Measurements from ENCODE around the gene CCDC183. TPM values are rescaled to one million over a fixed set of nuclear protein-coding genes. Genes with fewer than 3 reads are reported as not detected.
"Not testable (repeated sequence)": the region's sequence is repeated elsewhere in the genome, so short reads cannot be mapped to it uniquely, and the experiment has no call there.

Gene CCDC183
- total RNA-seq, 1 experiment from 2014 or later: 4.2 TPM

GRCh38 chr9:136764301-136764891 lies 31.7 kb upstream of the CCDC183 start, which contains the start of gene LCN15:
TSS of gene LCN15 (minus strand) at chr9:136764518. CDS start at chr9:136764488, 30 bp downstream.
- Histone ChIP-seq H3K36me3 (ENCODE audit: control insufficient read depth, insufficient read depth, low read length) (no peaks in the 10 kb centered on the region), H3K27me3 (replicated peaks; ENCODE audit: control insufficient read depth, insufficient read depth, low read length) (no peaks in the 10 kb centered on the region), H3K9me3 (no peaks in the 10 kb centered on the region), H3K4me1 (peaks cover 7% of the 10 kb centered on the region), H3K4me3 (ENCODE audit: low read depth, low read length) (no peak within 1 kb of the TSS)
- intact Hi-C loops (cut with micrococcal nuclease; ENCODE audit: unreplicated experiment): no loop called here
- BruUV-seq (replicated peaks): no TSS peak
- H3K27ac Mint-ChIP-seq (ENCODE audit: unreplicated experiment): no peak within 1 kb of the TSS
- no peak within 1 kb of the TSS for H3K4me3 Mint-ChIP-seq (ENCODE audit: unreplicated experiment)
- H3K36me3 Mint-ChIP-seq (ENCODE audit: insufficient read depth, unreplicated experiment): no peaks in the 10 kb centered on the region
- ChIA-PET CTCF (no interaction called here), POLR2A (no interaction called here)
- H3K4me1 Mint-ChIP-seq (ENCODE audit: low read depth, unreplicated experiment): peaks cover 14% of the 10 kb centered on the region
- no peaks in the 10 kb centered on the region for H3K27me3 Mint-ChIP-seq (ENCODE audit: insufficient read depth, unreplicated experiment)
- no peaks in the 10 kb centered on the region for H3K9me3 Mint-ChIP-seq (ENCODE audit: unreplicated experiment)
- TF ChIP-seq CTCF (IDR thresholded peaks at IDR 0.05; ENCODE audit: insufficient read depth in 1 of 2, low read depth in 1 of 2, low read length in 1 of 2, severe bottlenecking in 1 of 2, unreplicated experiment in 1 of 2): no peak
- no peak for DNase-seq

DNA sequence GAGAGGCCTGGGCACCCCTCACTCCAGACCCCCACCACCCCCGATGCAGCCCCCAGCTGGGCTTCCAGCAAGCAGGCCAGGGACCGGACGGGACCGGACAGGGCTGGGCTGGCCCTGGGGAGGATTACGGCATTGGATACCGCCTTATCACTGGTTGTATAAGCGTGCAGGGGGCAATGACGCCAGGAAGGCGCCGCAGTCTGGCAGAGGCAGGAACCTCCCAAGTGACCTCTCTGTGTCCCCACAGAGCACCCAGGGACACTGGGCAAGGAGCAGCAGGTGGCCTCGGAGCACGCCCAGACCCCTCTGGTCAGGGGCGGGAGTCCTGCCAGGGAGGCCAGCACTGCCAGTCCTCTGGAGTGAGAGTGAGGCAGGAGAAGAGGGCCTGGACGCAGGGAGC lies 31.1 kb upstream of the CCDC183 start:
- no peaks in the 10 kb centered on the region for H3K36me3 ChIP-seq (ENCODE audit: control insufficient read depth, insufficient read depth, low read length)
- peaks cover 7% of the 10 kb centered on the region for H3K4me1 ChIP-seq
- no peak overlapping the region for H3K27ac Mint-ChIP-seq (ENCODE audit: unreplicated experiment)
- no peak overlapping the region for H3K4me3 ChIP-seq (ENCODE audit: low read depth, low read length)
- no peaks in the 10 kb centered on the region for H3K9me3 Mint-ChIP-seq (ENCODE audit: unreplicated experiment)
- no TSS peak for BruUV-seq (replicated peaks)
- no peak overlapping the region for H3K4me3 Mint-ChIP-seq (ENCODE audit: unreplicated experiment)
- intact Hi-C loops (cut with micrococcal nuclease; ENCODE audit: unreplicated experiment): no loop called here
- H3K27me3 Mint-ChIP-seq (ENCODE audit: insufficient read depth, unreplicated experiment): no peaks in the 10 kb centered on the region
- no peaks in the 10 kb centered on the region for H3K36me3 Mint-ChIP-seq (ENCODE audit: insufficient read depth, unreplicated experiment)
- no peaks in the 10 kb centered on the region for H3K27me3 ChIP-seq (replicated peaks; ENCODE audit: control insufficient read depth, insufficient read depth, low read length)
- DNase-seq: no peak
- peaks cover 14% of the 10 kb centered on the region for H3K4me1 Mint-ChIP-seq (ENCODE audit: low read depth, unreplicated experiment)
- ChIA-PET POLR2A (no interaction called here), CTCF (no interaction called here)
- H3K9me3 ChIP-seq: no peaks in the 10 kb centered on the region
- TF ChIP-seq CTCF (IDR thresholded peaks at IDR 0.05; ENCODE audit: insufficient read depth in 1 of 2, low read depth in 1 of 2, low read length in 1 of 2, severe bottlenecking in 1 of 2, unreplicated experiment in 1 of 2): no peak

DNA sequence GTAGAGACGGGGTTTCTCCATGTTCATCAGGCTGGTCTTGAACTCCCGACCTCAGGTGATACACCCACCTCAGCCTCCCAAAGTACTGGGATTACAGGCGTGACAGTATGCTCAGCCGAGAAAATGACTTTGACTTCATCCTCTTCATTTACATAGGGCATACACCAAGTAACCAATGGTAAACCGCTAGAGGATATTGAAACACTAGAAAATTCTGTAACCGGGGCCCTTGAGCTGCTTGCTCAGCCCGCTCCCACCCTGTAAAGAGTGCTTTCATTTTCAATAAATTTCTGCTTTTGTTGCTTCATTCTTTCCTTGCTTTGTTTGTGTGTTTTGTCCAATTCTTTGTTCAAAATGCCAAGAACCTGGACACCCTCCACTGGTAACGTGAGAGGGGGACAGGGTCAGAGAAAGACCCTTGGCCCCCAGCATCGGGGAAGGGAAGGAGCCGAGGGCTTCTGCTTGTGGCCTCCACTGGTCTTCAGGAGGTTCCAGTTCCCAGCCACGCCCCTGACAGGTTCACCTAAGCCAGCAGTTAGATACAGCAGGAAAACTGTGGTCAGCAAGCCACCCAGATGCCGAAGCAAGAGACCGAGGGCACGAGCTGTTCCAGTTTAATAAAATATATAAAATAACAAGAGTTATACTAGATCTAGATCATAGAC lies 30.3 kb upstream of the CCDC183 start:
- not testable (repeated sequence) for H3K36me3 ChIP-seq (ENCODE audit: control insufficient read depth, insufficient read depth, low read length); H3K36me3 Mint-ChIP-seq (ENCODE audit: insufficient read depth, unreplicated experiment); H3K27ac Mint-ChIP-seq (ENCODE audit: unreplicated experiment); H3K9me3 Mint-ChIP-seq (ENCODE audit: unreplicated experiment); H3K4me1 Mint-ChIP-seq (ENCODE audit: low read depth, unreplicated experiment); H3K27me3 ChIP-seq (replicated peaks; ENCODE audit: control insufficient read depth, insufficient read depth, low read length); H3K4me3 ChIP-seq (ENCODE audit: low read depth, low read length); DNase-seq; H3K27me3 Mint-ChIP-seq (ENCODE audit: insufficient read depth, unreplicated experiment); H3K4me1 ChIP-seq; BruUV-seq (replicated peaks); H3K4me3 Mint-ChIP-seq (ENCODE audit: unreplicated experiment); H3K9me3 ChIP-seq
- ChIA-PET CTCF (interaction anchor here (0.6 to 1.8 kb wide), 5 partner anchors 12 to 321 kb away, joined by 3 to 8 read pairs (median 5); partner anchors contain the start of genes MAN1B1 and TMEM141), POLR2A (interaction anchor here (0.6 kb wide), 1 partner anchor 193 kb away, joined by 3 read pairs; no protein-coding TSS in a partner anchor)
- intact Hi-C loops (cut with micrococcal nuclease; ENCODE audit: unreplicated experiment): loop anchor here (1.0 kb wide), 2 partner anchors 11 to 18 kb away; no protein-coding TSS in a partner anchor

Data from Caco-2 (cell line).